Body of pancreas (tissue), 4 donors: Measurements from ENCODE around the gene TBX21.

Experiments
- CTCF ChIP-seq, 7 experiments: fragments of 450-650 bp in 4 of 7; fragments of 200-600 bp in 3 of 7; sonication (generic) in 3 of 7; IDR thresholded peaks; one replicate each; pipeline ENCODE4 v1.5.1; 2016 to 2019; ENCODE audit warnings: antibody characterized with exemption in 7 of 7
- POLR2A ChIP-seq, 3 donors: fragments of 450-650 bp; IDR thresholded peaks; one replicate each; pipeline ENCODE4 v1.6.1; 2016; ENCODE audit warnings: antibody characterized with exemption in 3 of 3, mild to moderate bottlenecking in 2 of 3

GRCh38 chr17:47686664-47687327, 46.2 kb upstream of the TBX21 start:
- TF ChIP-seq CTCF (IDR thresholded peaks at IDR 0.05) (no peak), POLR2A (IDR thresholded peaks at IDR 0.05) (no peak)
